Right lung (tissue), 5 donors: ENCODE measurements around the gene GRK5. TPM values are rescaled to one million over a fixed set of nuclear protein-coding genes. Genes with fewer than 3 reads are reported as not detected.
"Not testable (repeated sequence)": the region's sequence is repeated elsewhere in the genome, so short reads cannot be mapped to it uniquely, and the experiment has no call there.

Experiments
- DNase-seq, 2 donors: peaks; one replicate each; pipeline ENCODE4 v3.0.0-alpha.2; 2013
- polyA plus RNA-seq, 5 donors: library from polyadenylated mRNA; unstranded; fragments of 120-200 nt; gene quantifications; one replicate each; pipeline versions ENCODE4 v1.2.1 to v1.2.3, GENCODE V29; 2013; ENCODE audit warnings: inconsistent platforms in 1 of 5, low replicate concordance in 1 of 5; ENCODE audit not compliant: insufficient read length in 5 of 5, insufficient read depth in 1 of 5

GRK5 gene
- polyA plus RNA-seq, 5 donors, result 52.2 to 60.0 (median 53.0) TPM

GRCh38 chr10:119217991-119218490 lies 10.7 kb downstream of the GRK5 start:
- DNase-seq, result peak; percentile 88 to 90

- no peak for DNase-seq
Observed at GRCh38 chr10:119219871-119220270, 12.5 kb downstream of the GRK5 start.

- peak; percentile 83 to 84 for DNase-seq
Observed at GRCh38 chr10:119221201-119221600, 13.8 kb downstream of the GRK5 start.

GRCh38 chr10:119221666-119222065 lies 14.3 kb downstream of the GRK5 start:
- DNase-seq, result no peak

GRCh38 chr10:119222537-119222936 lies 15.2 kb downstream of the GRK5 start:
- no peak for DNase-seq

GRCh38 chr10:119222966-119223386 lies 15.6 kb downstream of the GRK5 start:
- DNase-seq, result no peak

- DNase-seq, result no peak
Observed at GRCh38 chr10:119225083-119225658, 17.8 kb downstream of the GRK5 start.

GRCh38 chr10:119227825-119228224 lies 20.5 kb downstream of the GRK5 start:
- no peak for DNase-seq

- DNase-seq, result no peak
Observed at GRCh38 chr10:119231654-119232053, 24.3 kb downstream of the GRK5 start.

GRCh38 chr10:119232439-119232838 lies 25.1 kb downstream of the GRK5 start:
- not testable (repeated sequence) for DNase-seq

GRCh38 chr10:119233123-119233820 lies 25.9 kb downstream of the GRK5 start:
- DNase-seq, result no peak

- no peak for DNase-seq
Observed at GRCh38 chr10:119233821-119234220, 26.4 kb downstream of the GRK5 start.

- DNase-seq, result no peak
Observed at GRCh38 chr10:119235356-119235755, 28.0 kb downstream of the GRK5 start.

GRCh38 chr10:119237722-119238436 lies 30.5 kb downstream of the GRK5 start:
- no peak for DNase-seq

- no peak for DNase-seq
Observed at GRCh38 chr10:119238577-119238976, 31.2 kb downstream of the GRK5 start.

- DNase-seq, result not testable (repeated sequence)
Observed at GRCh38 chr10:119239015-119239414, 31.6 kb downstream of the GRK5 start.

GRCh38 chr10:119239630-119240029 lies 32.3 kb downstream of the GRK5 start:
- DNase-seq, result not testable (repeated sequence)

- no peak for DNase-seq
Observed at GRCh38 chr10:119241066-119241465, 33.7 kb downstream of the GRK5 start.

- DNase-seq, result no peak
Observed at GRCh38 chr10:119242186-119242585, 34.8 kb downstream of the GRK5 start.

- no peak for DNase-seq
Observed at GRCh38 chr10:119243488-119243887, 36.1 kb downstream of the GRK5 start.

GRCh38 chr10:119243967-119244366 lies 36.6 kb downstream of the GRK5 start:
- no peak for DNase-seq

GRCh38 chr10:119245272-119245671 lies 37.9 kb downstream of the GRK5 start:
- no peak for DNase-seq
